ENCODE data around the gene TRPM2.

The TRPM2 gene

DNA sequence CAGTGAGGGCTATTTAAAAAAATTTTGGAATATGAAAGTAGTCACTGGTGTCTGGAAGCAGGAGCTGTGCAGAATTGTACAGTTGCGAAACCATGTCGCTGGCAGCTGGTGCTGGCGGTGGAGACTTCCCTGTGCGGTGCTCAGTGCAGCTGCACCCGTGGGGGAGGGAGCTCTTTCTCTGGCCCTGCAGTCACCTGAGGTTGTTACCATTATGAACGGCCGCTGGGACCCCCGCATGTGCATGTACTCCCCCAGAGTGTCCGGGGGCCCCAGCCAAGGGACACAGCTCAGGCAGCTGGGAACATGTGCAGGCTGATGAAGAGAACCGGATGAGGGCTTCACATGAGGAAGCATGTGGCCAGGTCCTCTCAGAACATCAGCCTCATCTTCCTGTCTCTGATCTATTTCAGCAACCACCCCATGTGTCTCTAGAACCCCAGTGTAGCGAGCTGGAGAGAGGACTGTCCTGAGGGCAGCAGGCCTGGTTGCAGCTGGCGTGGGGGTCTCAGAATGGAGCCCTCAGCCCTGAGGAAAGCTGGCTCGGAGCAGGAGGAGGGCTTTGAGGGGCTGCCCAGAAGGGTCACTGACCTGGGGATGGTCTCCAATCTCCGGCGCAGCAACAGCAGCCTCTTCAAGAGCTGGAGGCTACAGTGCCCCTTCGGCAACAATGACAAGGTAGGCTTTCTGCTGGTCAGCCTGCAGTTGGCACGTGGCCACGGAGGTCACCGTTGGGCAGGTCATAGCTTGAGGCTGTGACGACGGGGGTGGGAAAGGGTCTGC, at the start of gene TRPM2:
TSS of gene TRPM2 (plus strand) at position 431 of the 780 bp plus-strand sequence. CDS start at position 511, 80 bp downstream.
- H3K9me3 Mint-ChIP-seq: peaks cover 0 to 4% of the 10 kb centered on the region in 2 donors
- H3K27ac Mint-ChIP-seq: peak within 1 kb of the TSS; percentile 88
- DNase-seq: peak; percentile 23
- peaks cover 41 to 49% of the 10 kb centered on the region in 2 donors for H3K4me1 Mint-ChIP-seq
- H3K27me3 Mint-ChIP-seq: peaks cover 19 to 23% of the 10 kb centered on the region in 2 donors
- peak within 1 kb of the TSS; percentile 74 to 76 for H3K4me3 Mint-ChIP-seq
- peak; percentile 65 to 78 for ATAC-seq (replicated peaks)
- H3K36me3 Mint-ChIP-seq: peaks cover 0 to 3% of the 10 kb centered on the region in 2 donors

DNA sequence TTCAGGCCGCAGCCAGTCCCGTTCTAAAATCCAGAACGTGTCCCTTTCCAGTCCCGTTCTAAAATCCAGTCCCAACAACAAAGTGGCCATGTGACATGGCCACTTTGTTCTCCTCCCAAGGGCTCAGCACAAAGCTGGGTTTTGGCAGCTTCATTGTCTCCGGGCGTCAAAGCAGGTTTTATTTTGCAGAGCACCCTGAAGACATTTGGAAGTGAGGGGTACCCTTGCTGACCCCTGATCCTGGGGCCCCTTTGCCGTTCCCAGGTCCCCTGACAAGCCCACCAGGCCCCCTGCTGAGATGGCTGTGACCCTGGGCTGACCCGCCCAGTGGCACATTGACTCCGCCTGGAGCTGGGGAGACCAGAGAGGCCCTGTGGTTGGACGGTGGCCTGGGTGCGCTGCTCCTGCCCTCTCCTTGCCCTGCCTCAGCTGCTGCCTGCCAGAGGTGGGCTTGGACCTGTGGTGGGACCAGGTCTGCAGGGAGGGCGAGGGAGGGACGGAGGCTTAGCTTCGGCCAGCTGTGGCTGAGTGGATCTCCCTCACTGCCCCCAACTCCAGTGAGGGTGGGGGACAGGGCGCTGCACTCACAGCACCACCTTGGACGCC, 49.3 kb upstream of the TRPM2 start:
- Mint-ChIP-seq H3K4me3 (no peak overlapping the region), H3K4me1 (peaks cover 45 to 70% of the 10 kb centered on the region in 2 donors), H3K27ac (no peak overlapping the region), H3K9me3 (no peaks in the 10 kb centered on the region), H3K27me3 (no peaks in the 10 kb centered on the region), H3K36me3 (peaks cover 17 to 39% of the 10 kb centered on the region in 2 donors)
- ATAC-seq (replicated peaks) (no peak), DNase-seq (no peak)

DNA sequence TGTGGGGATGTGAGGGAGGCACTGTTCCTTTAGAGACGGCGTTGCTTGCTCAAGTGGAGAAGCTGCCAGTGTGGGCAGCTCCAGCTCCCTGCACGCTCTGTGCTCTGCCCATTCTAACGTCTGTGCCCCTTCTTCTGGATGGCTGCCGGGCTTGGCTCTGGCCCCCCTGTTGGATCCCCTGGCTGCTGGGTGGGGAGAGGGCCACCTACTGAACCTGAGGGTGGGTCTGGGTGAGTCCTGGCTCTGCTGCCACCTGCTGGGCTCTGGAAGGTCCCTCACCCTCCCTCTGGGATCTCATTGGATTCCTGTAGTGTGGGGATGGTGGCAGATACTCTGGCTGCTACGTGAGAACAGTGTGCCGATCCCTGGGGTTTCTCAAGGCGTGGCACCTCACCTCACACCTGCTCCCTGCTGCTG, 48.5 kb upstream of the TRPM2 start:
- Mint-ChIP-seq H3K4me1 (peaks cover 42 to 66% of the 10 kb centered on the region in 2 donors), H3K36me3 (peaks cover 17 to 43% of the 10 kb centered on the region in 2 donors), H3K27ac (peak overlapping the region; percentile 78)

GRCh38 chr21:44305691-44306090, 47.7 kb upstream of the TRPM2 start:
- ATAC-seq (replicated peaks) (no peak), DNase-seq (no peak)
- no peaks in the 10 kb centered on the region for H3K27me3 Mint-ChIP-seq
- no peaks in the 10 kb centered on the region for H3K9me3 Mint-ChIP-seq
- no peak overlapping the region for H3K27ac Mint-ChIP-seq
- H3K4me1 Mint-ChIP-seq: peaks cover 41 to 64% of the 10 kb centered on the region in 2 donors
- peaks cover 17 to 43% of the 10 kb centered on the region in 2 donors for H3K36me3 Mint-ChIP-seq
- H3K4me3 Mint-ChIP-seq: no peak overlapping the region

More for the DNA sequence above, 48.5 kb upstream of the TRPM2 start:
- DNase-seq: no peak
- Mint-ChIP-seq H3K27me3 (no peaks in the 10 kb centered on the region), H3K9me3 (no peaks in the 10 kb centered on the region), H3K4me3 (peak overlapping the region in 1 of 2 donors; percentile 20)
- peak; percentile 52 to 61 for ATAC-seq (replicated peaks)

GRCh38 chr21:44306936-44307704, 46.3 kb upstream of the TRPM2 start:
- peaks cover 29 to 54% of the 10 kb centered on the region in 2 donors for H3K36me3 Mint-ChIP-seq
- H3K4me1 Mint-ChIP-seq: peaks cover 33 to 53% of the 10 kb centered on the region in 2 donors
- peak overlapping the region; percentile 34 for H3K27ac Mint-ChIP-seq
- ATAC-seq (replicated peaks) (no peak), DNase-seq (no peak)
- H3K27me3 Mint-ChIP-seq: no peaks in the 10 kb centered on the region
- H3K4me3 Mint-ChIP-seq: no peak overlapping the region
- H3K9me3 Mint-ChIP-seq: no peaks in the 10 kb centered on the region

GRCh38 chr21:44310628-44311507, 42.6 kb upstream of the TRPM2 start:
- ATAC-seq (replicated peaks): no peak
- no peak for DNase-seq
- no peaks in the 10 kb centered on the region for H3K9me3 Mint-ChIP-seq
- no peaks in the 10 kb centered on the region for H3K27me3 Mint-ChIP-seq
- H3K4me1 Mint-ChIP-seq: peaks cover 12 to 25% of the 10 kb centered on the region in 2 donors
- H3K27ac Mint-ChIP-seq: peak overlapping the region; percentile 6
- H3K36me3 Mint-ChIP-seq: peaks cover 34 to 52% of the 10 kb centered on the region in 2 donors
- no peak overlapping the region for H3K4me3 Mint-ChIP-seq

GRCh38 chr21:44312089-44312488, 41.3 kb upstream of the TRPM2 start:
- Mint-ChIP-seq H3K27ac (peak overlapping the region; percentile 39), H3K4me3 (no peak overlapping the region)
- ATAC-seq (replicated peaks): no peak

GRCh38 chr21:44312716-44313115, 40.7 kb upstream of the TRPM2 start:
- H3K36me3 Mint-ChIP-seq: peaks cover 30 to 47% of the 10 kb centered on the region in 2 donors
- H3K9me3 Mint-ChIP-seq: no peaks in the 10 kb centered on the region
- ATAC-seq (replicated peaks) (no peak), DNase-seq (no peak)
- H3K27ac Mint-ChIP-seq: no peak overlapping the region
- peaks cover 7 to 17% of the 10 kb centered on the region in 2 donors for H3K4me1 Mint-ChIP-seq
- no peak overlapping the region for H3K4me3 Mint-ChIP-seq
- H3K27me3 Mint-ChIP-seq: no peaks in the 10 kb centered on the region

More at GRCh38 chr21:44312089-44312488, 41.3 kb upstream of the TRPM2 start:
- DNase-seq: no peak
- no peaks in the 10 kb centered on the region for H3K27me3 Mint-ChIP-seq
- no peaks in the 10 kb centered on the region for H3K9me3 Mint-ChIP-seq
- peaks cover 9 to 24% of the 10 kb centered on the region in 2 donors for H3K4me1 Mint-ChIP-seq
- H3K36me3 Mint-ChIP-seq: peaks cover 34 to 53% of the 10 kb centered on the region in 2 donors

GRCh38 chr21:44313451-44313850, 40.0 kb upstream of the TRPM2 start:
- H3K9me3 Mint-ChIP-seq: no peaks in the 10 kb centered on the region
- no peak overlapping the region for H3K27ac Mint-ChIP-seq
- peaks cover 31 to 44% of the 10 kb centered on the region in 2 donors for H3K36me3 Mint-ChIP-seq
- H3K4me1 Mint-ChIP-seq: peaks cover 3 to 11% of the 10 kb centered on the region in 2 donors
- H3K4me3 Mint-ChIP-seq: no peak overlapping the region
- DNase-seq: no peak
- no peaks in the 10 kb centered on the region for H3K27me3 Mint-ChIP-seq
- no peak for ATAC-seq (replicated peaks)

GRCh38 chr21:44314128-44314527, 39.3 kb upstream of the TRPM2 start:
- Mint-ChIP-seq H3K36me3 (peaks cover 34 to 45% of the 10 kb centered on the region in 2 donors), H3K4me3 (no peak overlapping the region), H3K27ac (no peak overlapping the region), H3K9me3 (no peaks in the 10 kb centered on the region), H3K27me3 (no peaks in the 10 kb centered on the region), H3K4me1 (peaks cover 3 to 5% of the 10 kb centered on the region in 2 donors)
- no peak for DNase-seq
- no peak for ATAC-seq (replicated peaks)

GRCh38 chr21:44314561-44314960, 38.9 kb upstream of the TRPM2 start:
- Mint-ChIP-seq H3K27ac (no peak overlapping the region), H3K27me3 (no peaks in the 10 kb centered on the region), H3K9me3 (no peaks in the 10 kb centered on the region), H3K4me1 (peaks cover 3 to 4% of the 10 kb centered on the region in 2 donors), H3K36me3 (peaks cover 37 to 45% of the 10 kb centered on the region in 2 donors), H3K4me3 (no peak overlapping the region)
- DNase-seq (no peak), ATAC-seq (replicated peaks) (no peak)

DNA sequence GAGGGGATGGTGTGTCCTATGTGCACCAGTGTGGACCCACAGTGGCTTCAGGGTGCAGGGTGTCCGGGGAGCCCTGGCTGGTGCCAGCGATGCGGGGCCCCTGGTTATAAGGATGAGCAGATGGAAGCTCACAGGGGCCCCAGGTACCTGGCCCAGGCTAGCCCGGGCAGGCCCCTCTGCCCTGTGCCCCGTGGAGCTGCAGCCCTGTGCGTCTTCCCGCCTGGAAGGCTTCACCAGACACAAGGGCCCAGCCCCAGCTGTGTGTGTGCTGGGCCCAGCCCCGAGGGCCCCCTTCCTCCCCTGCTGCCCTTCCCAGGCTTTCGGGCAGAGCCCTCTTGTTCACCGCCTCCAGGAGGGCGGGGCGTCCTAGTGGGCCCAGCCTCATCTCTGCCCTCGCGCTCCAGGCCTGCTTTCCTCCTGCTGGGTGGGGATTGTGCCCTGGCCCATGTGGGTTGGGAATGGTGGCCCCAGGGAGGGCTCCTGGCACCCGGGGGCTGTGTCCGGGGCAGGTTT, 37.7 kb upstream of the TRPM2 start:
- Mint-ChIP-seq H3K9me3 (no peaks in the 10 kb centered on the region), H3K36me3 (peaks cover 37 to 44% of the 10 kb centered on the region in 2 donors), H3K27ac (no peak overlapping the region), H3K4me1 (peaks cover 3 to 4% of the 10 kb centered on the region in 2 donors), H3K4me3 (no peak overlapping the region), H3K27me3 (no peaks in the 10 kb centered on the region)
- no peak for ATAC-seq (replicated peaks)
- DNase-seq: no peak

DNA sequence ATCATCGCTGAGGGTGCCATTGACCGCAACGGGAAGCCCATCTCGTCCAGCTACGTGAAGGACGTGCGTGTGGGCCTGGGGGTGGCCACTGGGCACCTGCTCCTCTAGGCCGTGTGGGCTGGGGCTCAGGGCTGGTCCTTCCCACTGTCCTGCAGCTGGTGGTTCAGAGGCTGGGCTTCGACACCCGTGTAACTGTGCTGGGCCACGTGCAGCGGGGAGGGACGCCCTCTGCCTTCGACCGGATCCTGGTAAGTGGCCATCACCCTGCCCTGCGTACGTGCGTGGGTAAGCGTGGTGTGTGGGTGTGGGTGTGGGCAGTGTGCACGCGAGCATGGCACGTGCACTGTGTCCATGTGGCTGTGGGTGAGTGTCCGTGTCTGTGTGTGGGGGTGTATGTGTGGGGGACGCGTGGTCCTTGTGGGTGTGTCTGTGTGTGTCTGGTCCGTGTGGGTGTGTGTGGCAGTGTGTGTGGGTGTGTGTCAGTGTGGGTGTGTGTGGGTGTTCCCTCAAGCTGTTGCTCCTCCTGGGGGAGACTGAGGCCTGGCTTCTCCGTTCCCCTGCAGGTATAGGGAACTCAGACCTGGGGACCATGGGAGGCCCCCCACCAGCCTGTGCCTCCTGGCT, 37.0 kb upstream of the TRPM2 start:
- no peak for ATAC-seq (replicated peaks)

More for the DNA sequence above, 37.0 kb upstream of the TRPM2 start:
- H3K36me3 Mint-ChIP-seq: peaks cover 32 to 39% of the 10 kb centered on the region in 2 donors
- no peaks in the 10 kb centered on the region for H3K9me3 Mint-ChIP-seq
- H3K4me1 Mint-ChIP-seq: peaks cover 0 to 4% of the 10 kb centered on the region in 2 donors
- H3K27me3 Mint-ChIP-seq: no peaks in the 10 kb centered on the region
- no peak overlapping the region for H3K4me3 Mint-ChIP-seq
- H3K27ac Mint-ChIP-seq: peak overlapping the region; percentile 4
- DNase-seq: no peak

Measured in stimulated activated naive B cell treated with anti-CD40 and anti-IgM and Interleukin-4, amounts not matched to agents 10 μg/mL and 1 μg/mL and 100 μg/mL, for 72 hours (primary cell).